ENCODE measurements around the gene DOCK1. TPM values are rescaled to one million over a fixed set of nuclear protein-coding genes. Genes with fewer than 3 reads are reported as not detected.

Gene DOCK1
- total RNA-seq: not detected
- polyA plus RNA-seq (2013, experiment 1 of 2): 0.21 TPM
- 0.69 TPM for polyA plus RNA-seq (2013, experiment 2 of 2)
- 0 to 3.7 (median 0.51) reads per million in 172 experiments for total RNA-seq

DNA sequence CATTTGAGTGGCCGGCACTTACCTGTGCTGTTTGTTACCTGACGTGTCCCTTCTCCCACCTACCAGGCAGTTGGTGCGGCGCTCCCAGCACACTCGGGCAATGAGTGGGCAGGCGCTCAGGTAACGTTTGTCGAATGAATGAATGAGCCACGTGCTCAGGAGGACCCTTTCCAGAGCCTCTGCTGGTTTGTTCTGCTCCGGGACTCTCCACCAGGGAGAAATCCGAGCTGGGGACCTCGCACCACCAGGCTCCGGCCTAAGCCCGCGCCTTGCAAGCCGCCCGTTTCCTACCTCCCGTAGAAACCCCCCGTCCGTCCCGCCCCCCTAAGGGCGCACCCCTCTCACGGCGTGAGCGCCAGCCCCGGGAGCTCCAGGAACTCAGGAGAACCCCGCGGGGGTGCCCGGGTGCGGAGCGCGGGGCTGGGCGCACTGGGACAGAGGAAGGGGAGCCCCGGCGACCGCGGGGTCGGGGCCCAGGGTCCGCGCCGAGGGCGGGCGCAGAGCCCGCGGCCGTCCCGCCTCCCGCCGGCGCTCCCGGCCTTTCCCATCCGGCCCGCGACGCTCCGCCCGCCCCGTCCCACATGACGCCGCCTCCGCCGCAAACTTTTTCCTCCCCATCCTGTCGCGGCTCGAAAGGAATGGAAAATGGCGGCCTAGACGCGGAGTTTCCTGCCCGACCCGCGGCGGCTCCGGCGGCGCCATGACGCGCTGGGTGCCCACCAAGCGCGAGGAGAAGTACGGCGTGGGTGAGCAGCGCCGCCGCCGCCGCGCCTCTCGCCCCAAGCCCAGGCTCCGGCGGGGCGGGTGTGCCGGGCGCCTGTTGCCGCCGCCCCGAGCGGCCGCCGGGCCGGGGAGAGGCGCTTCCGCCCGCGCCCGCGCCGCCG, at the start of gene DOCK1:
Gene DOCK1, plus strand, starts transcription at position 611 of the 884 bp plus-strand sequence. Its CDS starts 90 bp downstream, at position 701.
- Histone ChIP-seq H3K4me3 (ENCODE audit: low read length) (no peak within 1 kb of the TSS), H3K4me1 (ENCODE audit: insufficient read depth, low read length) (peaks cover 2% of the 10 kb centered on the region), H3K9me3 (ENCODE audit: control insufficient read depth in 1 of 2, insufficient read depth in 1 of 2, low read length in 2 of 2) (peaks cover 0 to 38% of the 10 kb centered on the region in 2 experiments), H3K27ac (ENCODE audit: low read depth in 1 of 2, low read length in 2 of 2) (no peak within 1 kb of the TSS), H3K36me3 (ENCODE audit: insufficient read depth, low read length) (no peaks in the 10 kb centered on the region), H3K27me3 (ENCODE audit: control insufficient read depth in 1 of 2, insufficient read depth in 2 of 2, low read length in 2 of 2) (peaks cover 10 to 16% of the 10 kb centered on the region in 2 experiments)
- H3K27me3 Mint-ChIP-seq: peaks cover 32% of the 10 kb centered on the region
- ChIA-PET POLR2A (no interaction called here), CTCF (no interaction called here)
- H3K9me3 Mint-ChIP-seq: no peaks in the 10 kb centered on the region
- intact Hi-C loops (cut with DNase I, micrococcal nuclease): no loop called here
- no peaks in the 10 kb centered on the region for H3K36me3 Mint-ChIP-seq (ENCODE audit: low read depth)
- no peak within 1 kb of the TSS for H3K4me3 Mint-ChIP-seq
- ATAC-seq (ENCODE audit: poor library complexity): no peak
- no peak within 1 kb of the TSS for H3K27ac Mint-ChIP-seq
- no peaks in the 10 kb centered on the region for H3K4me1 Mint-ChIP-seq (ENCODE audit: low read depth)
- TF ChIP-seq, protein P1, sequence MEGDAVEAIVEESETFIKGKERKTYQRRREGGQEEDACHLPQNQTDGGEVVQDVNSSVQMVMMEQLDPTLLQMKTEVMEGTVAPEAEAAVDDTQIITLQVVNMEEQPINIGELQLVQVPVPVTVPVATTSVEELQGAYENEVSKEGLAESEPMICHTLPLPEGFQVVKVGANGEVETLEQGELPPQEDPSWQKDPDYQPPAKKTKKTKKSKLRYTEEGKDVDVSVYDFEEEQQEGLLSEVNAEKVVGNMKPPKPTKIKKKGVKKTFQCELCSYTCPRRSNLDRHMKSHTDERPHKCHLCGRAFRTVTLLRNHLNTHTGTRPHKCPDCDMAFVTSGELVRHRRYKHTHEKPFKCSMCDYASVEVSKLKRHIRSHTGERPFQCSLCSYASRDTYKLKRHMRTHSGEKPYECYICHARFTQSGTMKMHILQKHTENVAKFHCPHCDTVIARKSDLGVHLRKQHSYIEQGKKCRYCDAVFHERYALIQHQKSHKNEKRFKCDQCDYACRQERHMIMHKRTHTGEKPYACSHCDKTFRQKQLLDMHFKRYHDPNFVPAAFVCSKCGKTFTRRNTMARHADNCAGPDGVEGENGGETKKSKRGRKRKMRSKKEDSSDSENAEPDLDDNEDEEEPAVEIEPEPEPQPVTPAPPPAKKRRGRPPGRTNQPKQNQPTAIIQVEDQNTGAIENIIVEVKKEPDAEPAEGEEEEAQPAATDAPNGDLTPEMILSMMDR (IDR thresholded peaks at IDR 0.05): no peak
- no peak for DNase-seq

DNA sequence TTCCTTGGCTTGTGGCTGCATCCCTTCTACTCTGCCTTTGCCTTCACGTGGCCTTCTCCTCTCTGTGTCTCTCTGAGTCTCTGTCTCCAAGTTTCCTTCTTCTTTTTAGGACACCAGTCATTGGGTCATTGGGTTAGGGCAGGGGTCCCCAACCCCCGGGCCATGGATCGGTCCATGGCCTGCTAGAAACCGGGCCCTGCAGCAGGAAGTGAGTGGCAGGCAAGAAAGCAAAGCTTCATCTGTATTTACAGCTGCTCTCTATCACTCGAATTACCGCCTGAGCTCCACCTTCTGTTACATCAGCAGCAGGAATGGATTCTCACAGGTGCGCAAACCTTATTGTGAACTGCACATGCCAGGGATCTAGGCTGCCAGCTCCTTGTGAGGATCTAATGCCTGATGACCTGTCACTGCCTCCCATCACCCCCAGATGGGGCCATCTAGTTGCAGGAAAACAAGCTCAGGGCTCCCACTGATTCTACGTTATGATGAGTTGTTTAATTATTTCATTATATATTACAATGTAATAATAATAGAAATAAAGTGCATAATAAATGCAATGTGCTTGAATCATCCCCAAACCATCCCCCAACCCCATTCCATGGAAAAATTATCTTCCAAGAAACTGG, 47.9 kb upstream of the DOCK1 start:
- H3K27me3 ChIP-seq (ENCODE audit: control insufficient read depth in 1 of 2, insufficient read depth in 2 of 2, low read length in 2 of 2): no peaks in the 10 kb centered on the region
- POLR2A ChIA-PET: no interaction called here
- intact Hi-C loops (cut with DNase I, micrococcal nuclease): no loop called here
- H3K36me3 ChIP-seq (ENCODE audit: insufficient read depth, low read length): no peaks in the 10 kb centered on the region
- no peaks in the 10 kb centered on the region for H3K4me1 Mint-ChIP-seq (ENCODE audit: low read depth)
- H3K9me3 ChIP-seq (ENCODE audit: control insufficient read depth in 1 of 2, insufficient read depth in 1 of 2, low read length in 2 of 2): peaks cover 0 to 8% of the 10 kb centered on the region in 2 experiments
- TF ChIP-seq, protein P1 (IDR thresholded peaks at IDR 0.05): no peak
- no peak overlapping the region for H3K27ac ChIP-seq (ENCODE audit: low read depth in 1 of 2, low read length in 2 of 2)
- H3K27ac Mint-ChIP-seq: no peak overlapping the region
- H3K36me3 Mint-ChIP-seq (ENCODE audit: low read depth): no peaks in the 10 kb centered on the region
- no peak for ATAC-seq (ENCODE audit: poor library complexity)
- H3K4me3 ChIP-seq (ENCODE audit: low read length): no peak overlapping the region
- no peaks in the 10 kb centered on the region for H3K4me1 ChIP-seq (ENCODE audit: insufficient read depth, low read length)
- DNase-seq: no peak
- peaks cover 5% of the 10 kb centered on the region for H3K27me3 Mint-ChIP-seq
- H3K9me3 Mint-ChIP-seq: peaks cover 3% of the 10 kb centered on the region
- CTCF ChIA-PET: no interaction called here
- H3K4me3 Mint-ChIP-seq: no peak overlapping the region

DNA sequence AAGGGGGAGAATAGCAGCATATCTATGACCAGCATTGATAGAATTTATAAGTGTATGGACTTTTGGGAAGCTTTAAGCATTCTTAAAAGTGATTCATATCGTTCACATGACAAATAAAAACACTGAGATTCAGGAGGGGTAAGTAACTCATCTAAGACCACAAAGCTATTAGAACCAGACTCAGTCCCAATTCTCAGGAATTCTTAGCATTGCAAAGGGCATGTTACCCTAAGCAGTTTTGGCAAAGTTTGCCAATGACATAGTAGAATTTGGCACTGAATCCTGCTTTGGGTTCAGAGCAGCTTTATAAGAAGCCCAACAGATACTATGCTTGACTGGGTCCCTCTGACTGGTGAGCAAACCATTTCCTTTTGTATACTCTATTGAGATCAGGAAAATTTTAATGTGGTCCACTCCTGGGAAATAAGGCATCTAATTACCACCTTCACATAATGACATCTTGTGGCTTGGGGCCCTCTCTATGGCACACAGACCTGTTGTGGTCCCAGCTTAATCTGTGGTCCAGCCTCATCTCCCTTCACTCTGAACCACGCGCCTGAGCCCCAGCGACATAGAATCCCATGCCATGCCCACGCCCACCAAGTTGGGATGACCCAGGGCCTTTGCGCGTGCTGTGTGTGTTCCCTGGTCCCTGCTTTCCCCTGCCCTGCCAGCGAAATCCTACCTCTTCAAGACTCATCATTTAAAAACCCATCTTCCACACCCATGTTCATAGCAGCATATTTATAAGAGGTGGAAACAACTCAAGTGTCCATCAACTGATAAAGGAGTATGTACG, 37.5 kb upstream of the DOCK1 start:
- Histone ChIP-seq H3K9me3 (ENCODE audit: control insufficient read depth in 1 of 2, insufficient read depth in 1 of 2, low read length in 2 of 2) (peaks cover 0 to 16% of the 10 kb centered on the region in 2 experiments), H3K36me3 (ENCODE audit: insufficient read depth, low read length) (no peaks in the 10 kb centered on the region), H3K27me3 (ENCODE audit: control insufficient read depth in 1 of 2, insufficient read depth in 2 of 2, low read length in 2 of 2) (no peaks in the 10 kb centered on the region), H3K4me1 (ENCODE audit: insufficient read depth, low read length) (no peaks in the 10 kb centered on the region), H3K4me3 (ENCODE audit: low read length) (no peak overlapping the region), H3K27ac (ENCODE audit: low read depth in 1 of 2, low read length in 2 of 2) (no peak overlapping the region)
- TF ChIP-seq, protein P1 (IDR thresholded peaks at IDR 0.05): no peak
- Mint-ChIP-seq H3K27me3 (no peaks in the 10 kb centered on the region), H3K4me3 (no peak overlapping the region), H3K36me3 (ENCODE audit: low read depth) (no peaks in the 10 kb centered on the region), H3K9me3 (peaks cover 7% of the 10 kb centered on the region), H3K27ac (no peak overlapping the region), H3K4me1 (ENCODE audit: low read depth) (no peaks in the 10 kb centered on the region)
- DNase-seq (no peak), ATAC-seq (ENCODE audit: poor library complexity) (no peak)
- ChIA-PET CTCF (no interaction called here), POLR2A (no interaction called here)
- intact Hi-C loops (cut with DNase I, micrococcal nuclease): no loop called here
